ENCODE measurements around the gene ACVR2B. TPM values are rescaled to one million over a fixed set of nuclear protein-coding genes. Genes with fewer than 3 reads are reported as not detected.

Gene ACVR2B
- polyA plus RNA-seq, 1 donor = 13.6 TPM

DNA sequence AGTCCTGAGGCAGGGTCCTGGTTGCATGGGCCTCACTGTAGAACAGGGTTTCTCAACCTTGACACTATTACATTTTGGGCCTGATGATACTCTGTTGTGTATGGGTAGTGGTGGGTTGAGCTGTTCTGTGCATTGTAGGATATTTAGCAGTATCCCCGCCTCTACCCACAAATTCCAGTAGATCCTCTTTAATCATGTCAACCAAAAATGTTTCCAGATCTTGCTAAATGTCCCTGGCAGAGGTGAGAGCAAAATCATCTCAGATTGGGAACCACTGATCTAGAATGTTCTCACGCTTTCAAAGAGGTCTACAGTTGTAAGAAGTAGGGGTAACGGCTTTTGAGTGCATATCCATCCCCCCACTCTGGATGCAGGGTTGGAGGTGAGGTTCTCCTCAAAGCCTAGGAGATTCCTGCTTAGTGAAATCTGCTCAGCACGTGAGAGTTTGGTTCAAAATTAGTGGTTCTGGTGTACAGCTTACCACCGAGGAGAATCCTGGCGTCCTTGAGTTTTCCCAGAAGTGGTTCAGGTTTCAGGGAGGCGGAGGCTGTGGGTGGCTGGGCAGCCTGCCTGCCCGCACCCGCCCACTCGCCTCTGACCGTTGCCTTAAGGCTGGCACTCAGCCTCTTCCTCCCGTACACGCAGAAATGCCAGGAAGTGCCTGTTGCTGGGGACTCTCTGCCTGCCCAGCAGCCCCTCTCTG is 5.3 kb downstream of the ACVR2B start:
- no peak for DNase-seq (ENCODE audit: low read depth)

DNA sequence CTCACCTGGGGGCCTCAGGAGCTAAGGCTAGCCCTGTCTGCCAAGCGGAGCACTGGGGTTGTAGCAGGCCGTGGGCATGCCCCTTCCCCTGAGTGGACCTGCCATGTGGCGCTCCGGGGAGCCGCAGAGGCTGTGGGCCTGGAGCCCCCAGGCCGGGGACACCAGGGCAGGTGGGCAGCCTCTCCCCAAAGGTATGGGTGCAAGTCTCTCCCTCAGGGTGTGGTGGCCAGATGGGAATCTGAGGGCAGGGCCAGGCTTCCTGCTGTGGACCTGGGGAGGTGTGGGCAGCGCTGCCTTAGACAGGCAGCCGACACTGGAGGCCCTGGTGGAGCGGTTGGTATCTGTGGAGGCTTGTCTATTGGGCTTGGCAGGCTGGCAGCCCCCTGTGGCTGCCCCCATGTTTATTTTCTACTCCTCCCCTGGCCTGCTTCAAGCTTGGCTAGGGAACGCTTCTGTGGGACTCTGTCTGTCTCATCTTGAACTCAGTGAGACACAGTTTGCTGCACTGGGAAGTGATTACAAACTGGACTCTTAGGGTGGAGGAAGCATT is 5.9 kb downstream of the ACVR2B start:
- no peak for DNase-seq (ENCODE audit: low read depth)

DNA sequence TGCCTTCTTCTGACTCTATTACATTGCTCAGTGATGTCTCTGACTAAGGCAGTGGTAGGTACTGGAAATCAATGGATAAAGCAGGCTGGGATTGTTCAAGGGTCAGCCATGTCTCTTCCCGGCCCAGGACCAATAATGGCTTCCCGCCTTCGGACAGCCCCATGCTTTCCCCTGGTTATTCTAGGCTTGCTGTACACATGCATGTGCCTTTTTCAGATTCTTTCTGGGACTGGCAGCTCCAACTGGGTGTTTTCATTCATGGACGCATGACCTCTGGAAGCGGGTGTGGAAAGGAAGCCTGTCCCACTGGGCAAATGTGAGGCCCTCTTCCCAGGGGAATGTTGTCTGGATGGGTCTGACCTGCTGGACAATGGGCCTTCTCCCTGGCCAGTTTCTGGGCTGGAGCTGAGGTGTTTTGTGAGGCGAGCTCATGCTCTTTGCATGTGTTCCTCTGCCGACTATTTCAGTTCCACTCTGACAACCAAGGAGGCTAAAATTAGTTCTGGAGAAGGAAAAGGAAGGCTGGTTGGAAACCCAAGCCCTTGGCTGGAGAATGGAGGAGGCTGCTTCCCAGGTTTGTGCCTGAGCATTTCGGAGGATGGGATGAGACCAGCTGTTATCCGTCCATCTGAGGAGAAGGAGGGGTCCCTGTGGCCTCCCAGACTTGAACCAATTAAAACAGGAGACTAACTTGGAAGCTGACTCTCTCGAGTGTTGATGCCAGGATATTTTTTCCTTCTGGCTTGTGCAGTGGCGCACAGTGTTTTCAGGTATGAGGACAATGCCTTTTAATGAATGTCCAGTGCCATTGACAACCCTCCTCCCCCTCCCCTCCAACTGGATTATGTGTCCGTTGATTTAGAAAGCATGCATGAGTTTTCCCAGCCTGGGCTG is 6.9 kb downstream of the ACVR2B start:
- no peak for DNase-seq (ENCODE audit: low read depth)

DNA sequence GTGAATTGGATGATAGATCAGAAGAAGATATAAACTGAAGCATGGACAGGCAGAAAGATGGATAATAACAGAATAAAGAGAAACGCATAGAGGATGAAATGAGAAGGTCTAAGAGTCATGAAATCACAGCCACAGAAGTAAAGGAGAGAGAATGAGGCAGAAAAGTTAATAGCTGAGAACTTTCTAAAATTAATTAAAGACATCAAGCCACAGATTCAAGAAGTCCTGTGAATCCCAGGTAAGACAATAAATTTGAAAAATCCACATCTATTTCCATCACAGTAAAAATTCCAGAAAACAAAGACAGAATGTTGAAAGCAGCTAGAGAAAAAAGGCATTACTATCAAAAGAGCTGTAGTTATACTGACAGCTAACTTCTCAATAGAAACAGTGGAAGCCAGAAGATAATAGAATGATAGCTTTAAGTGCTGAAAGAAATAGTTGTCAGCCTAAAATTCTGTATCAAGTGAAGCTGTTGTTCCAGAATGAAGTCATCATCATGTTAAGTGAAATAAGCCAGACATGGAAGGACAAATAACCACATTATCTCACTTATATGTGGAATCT is 12.0 kb downstream of the ACVR2B start:
- no peak for DNase-seq (ENCODE audit: low read depth)

DNA sequence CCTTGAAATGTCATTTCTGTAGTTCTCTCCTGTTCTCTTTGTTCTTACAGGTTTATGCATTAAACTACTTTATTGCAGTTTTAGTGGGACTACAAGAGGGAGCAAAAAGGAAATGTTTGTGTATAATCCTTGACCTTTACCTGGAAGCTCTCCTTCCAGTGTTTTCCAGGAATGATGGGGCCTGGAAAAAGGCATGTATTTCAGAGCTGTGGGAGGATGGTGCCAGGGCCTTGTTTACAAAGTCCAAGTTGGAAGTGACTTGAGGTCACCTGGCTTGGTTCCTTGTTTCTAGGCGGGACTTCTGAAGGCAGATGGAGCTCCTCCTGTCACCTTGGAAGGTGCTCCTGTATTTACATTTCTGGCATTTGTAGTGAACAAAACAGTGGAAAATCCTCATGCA is 15.1 kb downstream of the ACVR2B start:
- DNase-seq (ENCODE audit: low read depth) = no peak

DNA sequence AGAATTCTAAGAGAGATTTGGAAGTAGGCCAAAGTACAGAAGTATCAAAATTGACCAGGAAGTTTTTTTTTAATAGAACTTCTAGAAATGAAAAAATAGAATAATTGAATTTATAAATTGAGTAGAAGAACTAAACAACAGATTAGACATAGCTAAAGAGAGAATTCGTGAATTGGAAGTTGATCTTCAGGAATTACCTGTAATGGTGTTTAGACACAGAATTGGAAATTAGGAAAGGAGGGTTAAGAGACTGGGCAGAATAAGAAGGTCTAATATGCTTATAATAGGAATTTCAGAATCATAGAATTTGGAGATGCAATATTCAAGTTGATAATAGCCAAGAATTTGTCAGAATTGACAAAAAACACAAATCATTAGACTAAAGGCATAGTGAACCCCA is 16.2 kb downstream of the ACVR2B start:
- no peak for DNase-seq (ENCODE audit: low read depth)

DNA sequence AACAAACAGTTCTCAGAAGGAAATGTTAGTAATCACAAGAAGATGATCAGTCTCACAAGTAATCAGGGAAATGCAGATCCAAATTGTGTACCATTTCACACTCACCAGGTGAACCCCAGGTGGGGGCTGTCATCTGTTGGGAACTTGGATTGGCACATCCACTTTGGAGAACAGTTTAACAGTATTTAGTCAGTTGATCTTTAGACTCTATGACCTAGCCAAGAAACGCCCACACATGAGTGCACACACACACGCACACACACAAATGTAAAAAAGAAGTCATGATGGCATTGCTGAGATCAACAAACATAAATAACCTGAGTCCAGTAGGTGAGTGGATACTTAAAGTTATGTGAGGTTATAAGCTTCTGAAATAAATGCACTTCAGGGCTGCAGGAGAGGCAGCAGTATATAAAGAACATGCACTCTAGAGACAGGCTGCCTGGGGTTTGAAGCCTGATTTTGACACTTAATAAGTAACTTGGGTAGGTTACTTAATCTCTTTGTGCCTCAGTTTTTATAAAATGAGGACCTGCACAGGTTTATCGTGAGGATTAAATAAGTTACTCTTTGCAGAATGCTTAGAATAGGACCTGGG is 17.7 kb downstream of the ACVR2B start:
- DNase-seq (ENCODE audit: low read depth) = no peak

DNA sequence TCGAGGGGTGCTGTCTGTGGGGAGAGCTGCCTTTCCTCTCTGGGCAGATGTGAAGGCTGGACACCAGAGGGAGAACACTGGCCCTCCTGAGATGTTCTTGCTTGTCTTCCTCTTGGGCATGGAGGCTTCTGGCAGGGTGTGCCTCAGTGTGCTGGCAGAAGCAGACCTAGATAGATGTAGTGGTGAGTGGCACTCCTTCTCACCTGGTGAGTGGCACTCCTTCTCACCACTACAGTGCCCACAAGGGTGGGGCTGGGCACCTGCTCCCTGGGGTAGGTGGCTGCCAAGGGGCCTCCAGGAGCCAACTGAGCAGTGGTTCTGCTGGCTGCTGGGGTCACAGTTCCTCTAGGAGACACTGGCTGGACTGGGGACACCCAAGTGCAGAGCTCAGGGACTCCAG is 18.7 kb downstream of the ACVR2B start:
- DNase-seq (ENCODE audit: low read depth) = no peak

DNA sequence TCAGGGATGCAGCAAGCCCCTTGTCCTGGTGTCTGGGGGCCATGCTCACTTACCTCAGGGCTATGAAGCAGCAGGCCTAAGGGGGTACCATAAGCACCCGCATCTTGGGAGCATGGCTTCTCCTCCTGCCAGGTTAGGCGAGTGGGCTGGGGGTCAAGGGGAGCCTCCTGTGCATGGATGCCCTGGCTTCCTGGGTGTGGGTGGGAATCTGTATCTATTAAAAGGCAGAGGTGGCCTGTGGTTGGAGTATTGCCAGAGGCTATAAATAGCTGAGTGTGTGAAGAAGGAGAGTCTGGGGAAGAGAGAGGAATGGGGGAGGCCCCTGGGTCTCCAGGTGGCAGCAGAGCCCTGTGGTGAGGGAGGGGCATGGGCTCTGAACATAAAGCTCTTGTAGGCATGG is 19.5 kb downstream of the ACVR2B start:
- no peak for DNase-seq (ENCODE audit: low read depth)

DNA sequence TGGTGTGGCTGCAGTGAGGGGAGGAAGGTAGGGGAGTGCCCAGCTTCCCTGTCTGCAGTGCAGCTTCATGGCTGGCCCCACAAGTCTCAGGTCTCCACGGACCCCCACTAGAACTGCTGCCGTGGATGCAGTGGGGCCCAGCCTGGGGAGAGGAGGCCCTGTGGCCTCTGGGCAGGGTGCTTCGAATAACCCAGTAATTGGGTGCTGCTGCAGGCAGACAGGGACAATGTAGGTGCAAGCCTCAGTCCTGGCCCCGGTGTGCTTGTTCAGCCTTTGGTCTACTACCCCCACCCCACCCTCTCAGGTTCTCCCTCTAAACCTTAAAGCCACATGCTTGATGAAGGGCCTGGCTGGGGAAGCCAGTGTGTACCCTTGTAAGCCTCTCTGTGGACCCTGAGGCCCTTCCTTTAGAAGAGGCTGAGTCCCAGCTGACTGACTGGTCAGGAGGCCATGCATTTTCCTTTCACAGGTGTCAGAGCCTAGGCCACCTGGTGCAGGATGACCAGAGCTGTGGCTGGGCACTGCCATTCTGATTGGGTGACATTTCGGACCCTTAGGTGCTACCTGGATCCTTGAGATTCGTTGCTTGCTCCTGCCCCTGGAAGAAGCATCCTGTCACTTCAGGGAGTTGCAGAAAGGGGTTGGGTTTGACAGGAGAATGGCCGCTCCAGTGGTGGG is 21.4 kb downstream of the ACVR2B start:
- DNase-seq (ENCODE audit: low read depth) = no peak

DNA sequence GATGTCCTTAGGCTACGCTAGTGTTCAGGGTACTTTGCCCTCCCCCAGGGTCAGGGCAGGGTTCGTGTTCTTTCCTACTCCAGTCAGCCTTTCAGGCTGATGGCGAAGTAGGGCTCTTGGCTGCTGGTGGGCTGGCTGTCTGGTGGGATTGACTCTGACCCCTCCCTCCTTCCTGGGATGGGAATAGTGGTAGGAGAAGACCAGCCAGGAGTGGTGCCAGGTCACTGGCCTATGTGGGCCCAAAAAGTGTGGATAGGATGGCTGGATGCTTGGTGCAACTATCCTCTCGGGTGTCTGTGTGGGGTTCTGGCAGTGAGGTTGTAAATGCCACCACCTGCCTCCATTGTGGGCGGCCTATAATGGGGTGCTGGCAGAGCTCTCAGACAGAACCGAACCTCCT is 22.0 kb downstream of the ACVR2B start:
- no peak for DNase-seq (ENCODE audit: low read depth)

DNA sequence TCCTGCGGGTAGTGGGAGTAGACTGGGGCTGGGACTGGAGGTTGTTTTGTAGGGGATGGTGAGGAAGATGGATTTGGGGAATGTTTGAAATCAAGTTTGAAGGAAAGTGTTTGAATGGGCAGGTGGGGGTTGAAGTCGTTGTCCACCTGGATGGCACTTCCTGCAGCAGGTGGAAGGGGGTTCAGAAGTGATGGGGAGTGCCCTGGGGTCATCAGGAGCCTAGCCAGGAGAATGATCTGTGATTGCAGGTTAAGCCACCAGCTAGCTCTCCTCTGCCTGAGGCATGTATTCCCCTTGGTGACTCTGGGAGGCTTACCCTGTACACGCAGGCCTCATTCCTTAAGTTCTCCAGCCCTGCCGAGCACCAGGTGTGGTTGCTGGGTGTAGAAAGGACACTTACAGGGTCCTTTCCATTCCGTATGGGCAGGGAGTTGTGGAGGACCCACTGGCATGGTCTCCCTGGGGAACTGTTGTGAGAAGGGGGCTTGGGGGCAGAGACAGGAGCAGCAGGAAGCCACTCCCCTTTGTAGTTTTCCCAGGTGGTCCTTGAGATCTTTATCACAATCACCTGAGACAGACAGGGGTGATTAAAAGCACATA is 22.6 kb downstream of the ACVR2B start:
- DNase-seq (ENCODE audit: low read depth) = no peak

DNA sequence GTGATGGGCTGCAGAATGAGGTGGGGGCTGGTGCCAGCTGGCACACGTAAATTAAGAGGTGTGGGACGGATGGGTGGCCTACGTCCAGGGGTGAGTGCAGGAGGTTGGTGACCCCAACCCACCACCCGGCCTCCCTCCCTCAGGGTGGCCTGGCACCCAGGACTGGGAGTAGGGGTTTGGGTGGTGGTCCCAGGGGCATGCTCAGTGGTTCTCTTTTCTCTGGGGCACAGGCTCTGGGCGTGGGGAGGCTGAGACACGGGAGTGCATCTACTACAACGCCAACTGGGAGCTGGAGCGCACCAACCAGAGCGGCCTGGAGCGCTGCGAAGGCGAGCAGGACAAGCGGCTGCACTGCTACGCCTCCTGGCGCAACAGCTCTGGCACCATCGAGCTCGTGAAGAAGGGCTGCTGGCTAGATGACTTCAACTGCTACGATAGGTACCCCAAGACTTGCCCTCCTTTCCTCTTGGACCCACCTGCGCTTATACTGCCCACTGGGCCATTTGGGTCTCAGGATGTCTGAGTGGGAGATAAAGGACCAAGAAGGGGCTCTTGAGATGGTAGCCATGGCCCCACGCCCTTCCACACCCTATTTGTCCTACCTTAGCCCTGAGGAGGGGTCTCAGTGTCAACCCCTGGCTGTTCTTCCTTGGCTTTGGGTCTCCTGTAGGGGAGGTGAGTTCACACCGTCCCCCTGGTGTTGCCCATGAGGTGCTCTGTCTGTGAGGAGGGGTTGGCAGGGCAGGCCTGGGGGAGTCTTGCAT is 23.5 kb downstream of the ACVR2B start:
- no peak for DNase-seq (ENCODE audit: low read depth)

DNA sequence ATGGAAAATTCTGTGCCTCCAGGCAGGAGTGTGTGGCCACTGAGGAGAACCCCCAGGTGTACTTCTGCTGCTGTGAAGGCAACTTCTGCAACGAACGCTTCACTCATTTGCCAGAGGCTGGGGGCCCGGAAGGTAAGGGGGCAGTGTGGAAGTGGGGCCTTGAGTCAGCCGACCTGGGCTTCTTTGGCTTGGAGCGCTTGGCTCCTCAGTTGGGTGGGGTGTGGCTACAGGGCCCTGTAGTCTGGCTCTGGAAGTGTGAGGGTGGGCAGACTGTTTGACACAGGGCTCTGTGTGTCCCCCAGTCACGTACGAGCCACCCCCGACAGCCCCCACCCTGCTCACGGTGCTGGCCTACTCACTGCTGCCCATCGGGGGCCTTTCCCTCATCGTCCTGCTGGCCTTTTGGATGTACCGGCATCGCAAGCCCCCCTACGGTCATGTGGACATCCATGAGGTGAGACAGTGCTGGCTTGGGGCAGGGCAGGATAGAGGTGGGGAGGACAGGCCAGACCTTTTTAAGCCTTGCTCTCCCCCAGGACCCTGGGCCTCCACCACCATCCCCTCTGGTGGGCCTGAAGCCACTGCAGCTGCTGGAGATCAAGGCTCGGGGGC is 24.3 kb downstream of the ACVR2B start:
- DNase-seq (ENCODE audit: low read depth) = no peak

DNA sequence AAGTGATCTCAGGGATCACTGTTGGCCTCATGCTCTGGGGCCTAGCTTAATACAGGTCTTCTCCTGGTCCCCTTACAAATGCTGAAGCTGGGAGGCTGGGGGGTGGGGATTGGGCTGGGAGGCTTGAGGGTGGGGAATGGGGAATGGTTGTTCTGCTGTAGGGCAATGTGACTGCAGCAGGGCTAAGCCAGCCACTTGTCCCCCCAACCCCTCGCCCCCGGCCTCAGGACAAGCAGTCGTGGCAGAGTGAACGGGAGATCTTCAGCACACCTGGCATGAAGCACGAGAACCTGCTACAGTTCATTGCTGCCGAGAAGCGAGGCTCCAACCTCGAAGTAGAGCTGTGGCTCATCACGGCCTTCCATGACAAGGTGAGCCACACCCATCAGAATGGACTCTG is 25.2 kb downstream of the ACVR2B start:
- DNase-seq (ENCODE audit: low read depth) = no peak

DNA sequence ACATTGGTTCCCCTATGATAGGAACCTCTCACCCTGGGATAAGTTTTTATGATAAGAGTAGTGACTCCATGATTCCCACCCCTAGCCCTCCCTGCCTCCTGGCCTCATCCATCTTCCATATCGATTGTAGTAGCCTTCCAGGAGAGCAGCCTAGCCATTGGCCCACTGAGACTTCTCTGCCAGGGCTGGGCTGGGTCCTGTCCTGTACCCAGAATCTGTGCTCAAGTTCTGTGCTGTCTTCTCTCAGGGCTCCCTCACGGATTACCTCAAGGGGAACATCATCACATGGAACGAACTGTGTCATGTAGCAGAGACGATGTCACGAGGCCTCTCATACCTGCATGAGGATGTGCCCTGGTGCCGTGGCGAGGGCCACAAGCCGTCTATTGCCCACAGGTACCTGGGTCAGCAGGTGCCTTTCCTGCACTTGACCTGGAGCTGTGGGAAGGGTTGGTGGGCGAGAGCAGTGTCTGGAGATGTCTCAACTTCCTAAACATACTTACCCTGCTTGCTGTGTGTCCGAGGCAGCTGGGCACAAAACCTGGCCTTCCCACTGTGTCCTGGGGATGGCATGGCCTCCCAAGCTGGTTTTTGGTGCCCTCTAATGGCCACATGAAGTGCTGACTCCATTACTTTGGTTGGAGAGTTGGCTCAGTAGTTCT is 25.9 kb downstream of the ACVR2B start:
- DNase-seq (ENCODE audit: low read depth) = no peak

DNA sequence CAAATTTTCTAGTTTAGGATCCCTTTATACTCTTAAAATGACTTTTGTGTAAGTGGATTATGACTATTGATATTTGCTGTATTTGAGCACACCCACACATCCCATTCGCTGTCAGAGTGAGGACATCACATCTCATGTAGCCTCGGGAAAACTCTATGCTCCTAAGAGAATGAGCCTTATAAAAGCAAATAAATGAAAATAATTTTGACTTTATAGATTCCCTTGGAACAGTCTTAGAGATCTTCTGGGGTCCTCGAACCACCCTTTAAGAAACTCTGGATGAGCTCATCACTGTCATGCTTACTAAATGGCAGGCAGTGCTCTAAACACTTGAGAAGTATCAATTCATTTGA is 26.4 kb downstream of the ACVR2B start:
- no peak for DNase-seq (ENCODE audit: low read depth)

DNA sequence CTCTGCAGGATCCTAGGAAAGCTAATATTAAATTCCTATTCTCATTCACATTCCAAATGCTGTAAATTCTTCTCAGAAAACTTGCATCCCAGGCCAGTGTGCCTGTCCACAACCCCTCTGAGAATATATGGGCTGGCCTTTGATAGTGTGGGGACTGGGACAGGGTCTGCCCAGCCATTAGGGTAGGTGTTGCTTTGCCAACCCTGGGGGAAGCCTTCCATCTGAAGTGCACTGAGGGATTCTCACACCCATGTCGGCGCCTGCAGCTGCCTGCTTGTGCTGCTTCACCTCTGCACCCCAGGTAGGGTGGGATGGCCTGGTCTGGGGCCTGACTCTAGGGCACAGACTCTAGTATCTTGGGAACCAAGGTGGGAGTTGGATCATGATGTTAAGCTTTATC is 27.2 kb downstream of the ACVR2B start:
- no peak for DNase-seq (ENCODE audit: low read depth)

DNA sequence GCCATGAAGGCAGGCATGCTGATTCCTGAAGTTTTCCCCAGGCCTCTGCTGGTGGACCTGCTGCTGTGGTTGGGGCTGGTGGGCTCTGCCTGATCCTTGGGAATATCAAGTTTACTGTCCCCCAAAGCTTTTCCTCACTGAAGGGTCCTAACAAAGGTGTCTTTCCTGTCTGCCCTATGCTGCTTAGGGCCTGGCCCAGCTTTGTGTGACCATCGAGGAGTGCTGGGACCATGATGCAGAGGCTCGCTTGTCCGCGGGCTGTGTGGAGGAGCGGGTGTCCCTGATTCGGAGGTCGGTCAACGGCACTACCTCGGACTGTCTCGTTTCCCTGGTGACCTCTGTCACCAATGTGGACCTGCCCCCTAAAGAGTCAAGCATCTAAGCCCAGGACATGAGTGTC is 29.3 kb downstream of the ACVR2B start:
- DNase-seq (ENCODE audit: low read depth) = no peak

DNA sequence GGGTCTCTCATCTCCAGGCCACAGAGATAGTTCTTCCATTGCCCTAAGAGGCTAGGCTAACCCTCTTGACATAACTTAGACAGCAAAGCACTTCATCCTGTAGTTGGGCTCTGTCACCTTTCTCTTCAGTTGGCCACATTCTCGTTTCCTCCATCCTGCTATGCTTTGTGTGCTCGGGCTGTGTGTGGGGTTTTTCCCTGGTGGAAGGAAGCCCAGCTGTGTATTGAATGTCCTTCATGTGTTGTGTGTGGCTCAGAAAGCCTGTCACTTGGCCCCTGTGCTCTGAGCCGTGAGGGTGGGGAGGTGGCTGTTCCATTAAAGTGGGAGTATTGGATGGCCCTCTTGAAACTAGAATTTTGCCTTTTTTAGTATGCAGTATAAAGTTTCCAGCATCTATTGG is 33.6 kb downstream of the ACVR2B start:
- no peak for DNase-seq (ENCODE audit: low read depth)
